GM18861 (cell line): ENCODE measurements around the gene SNED1.

Experiments
- ATAC-seq: cut with Tn5 transposase; IDR thresholded peaks from one replicate; pipeline ENCODE4 v1.9.1; 2021; ENCODE audit not compliant: unreplicated experiment

The SNED1 gene

GRCh38 chr2:241141214-241141770 is 142.9 kb downstream of the SNED1 start:
- no peak for ATAC-seq

- ATAC-seq, result no peak
Measured at GRCh38 chr2:241142063-241142462, 143.6 kb downstream of the SNED1 start.

GRCh38 chr2:241142593-241142992 is 144.2 kb downstream of the SNED1 start:
- no peak for ATAC-seq
